Stimulated activated CD4-positive, alpha-beta T cell treated with anti-CD3 and anti-CD28 coated beads, Interleukin-15, amount 100 ng/mL, for 1 hour (primary cell): Measurements from ENCODE around the gene HLF.

Experiments
- DNase-seq, 2 donors: peaks; one replicate each; pipeline ENCODE4 v3.0.0-alpha.2; 2020; ENCODE audit warnings: low read depth in 1 of 2, low spot score in 1 of 2

The HLF gene

DNA sequence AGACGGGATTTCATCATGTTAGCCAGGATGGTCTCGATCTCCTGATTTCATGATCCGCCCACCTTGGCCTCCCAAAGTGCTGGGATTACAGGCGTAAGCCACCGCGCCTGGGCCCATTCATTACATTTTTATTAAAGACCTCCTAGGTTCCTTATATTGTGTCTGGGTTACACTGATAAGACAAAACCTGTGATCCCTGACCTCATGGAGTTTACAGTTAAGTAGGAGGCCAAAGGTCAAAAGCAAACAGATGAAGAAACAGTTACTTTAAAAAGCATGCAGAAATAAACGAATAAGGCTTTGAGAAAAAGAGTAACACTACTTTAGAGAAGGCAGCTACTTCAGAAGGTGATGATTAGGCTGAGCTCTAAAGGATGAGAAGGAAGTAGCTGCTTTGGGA, 14.9 kb upstream of the HLF start:
- DNase-seq = no peak

DNA sequence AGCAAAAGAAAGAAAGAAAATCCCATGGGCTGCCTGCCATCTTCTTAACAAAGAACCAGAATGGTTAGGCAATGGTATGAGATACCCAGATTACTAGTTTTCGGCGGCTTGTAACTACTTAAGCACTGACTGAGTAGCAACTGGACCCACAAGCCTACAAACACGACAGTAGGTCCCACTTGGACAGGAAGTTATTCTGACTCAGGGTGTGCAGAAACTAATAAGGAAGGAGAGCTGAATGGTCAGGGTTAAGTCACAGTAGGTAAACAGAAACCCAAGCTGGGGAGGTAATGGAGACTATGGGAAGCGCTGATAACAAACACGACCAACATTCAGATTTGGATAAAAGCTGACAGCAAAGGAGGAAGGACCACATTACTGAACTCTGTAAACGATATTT, 10.4 kb upstream of the HLF start:
- no peak for DNase-seq

- DNase-seq = no peak
Measured at GRCh38 chr17:55258578-55259135, 6.1 kb upstream of the HLF start.

- no peak for DNase-seq
Measured at GRCh38 chr17:55259684-55260111, 5.1 kb upstream of the HLF start.

- DNase-seq = no peak
Measured at GRCh38 chr17:55261311-55261710, 3.4 kb upstream of the HLF start.

- DNase-seq = no peak
Measured at GRCh38 chr17:55263569-55264277, 1.0 kb upstream of the HLF start.

DNA sequence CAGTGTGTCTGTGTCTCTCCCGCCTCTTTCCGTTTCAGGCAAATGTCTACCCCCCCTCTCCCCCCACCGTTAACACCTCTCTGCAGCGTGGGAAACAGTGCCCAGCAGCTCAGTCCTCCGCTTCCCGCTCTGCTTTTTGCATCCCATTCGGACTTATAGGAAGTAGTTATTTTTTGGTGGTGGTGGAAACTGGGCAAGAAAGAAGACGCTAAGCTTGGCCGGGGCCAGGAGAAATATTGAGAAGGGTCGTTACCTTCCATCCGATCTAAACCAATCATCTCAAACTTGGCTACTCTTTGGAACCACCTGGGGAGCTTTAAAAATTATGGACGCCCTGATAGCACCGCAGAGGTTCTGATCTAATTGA, 499 bp upstream of the HLF start:
- DNase-seq = no peak

DNA sequence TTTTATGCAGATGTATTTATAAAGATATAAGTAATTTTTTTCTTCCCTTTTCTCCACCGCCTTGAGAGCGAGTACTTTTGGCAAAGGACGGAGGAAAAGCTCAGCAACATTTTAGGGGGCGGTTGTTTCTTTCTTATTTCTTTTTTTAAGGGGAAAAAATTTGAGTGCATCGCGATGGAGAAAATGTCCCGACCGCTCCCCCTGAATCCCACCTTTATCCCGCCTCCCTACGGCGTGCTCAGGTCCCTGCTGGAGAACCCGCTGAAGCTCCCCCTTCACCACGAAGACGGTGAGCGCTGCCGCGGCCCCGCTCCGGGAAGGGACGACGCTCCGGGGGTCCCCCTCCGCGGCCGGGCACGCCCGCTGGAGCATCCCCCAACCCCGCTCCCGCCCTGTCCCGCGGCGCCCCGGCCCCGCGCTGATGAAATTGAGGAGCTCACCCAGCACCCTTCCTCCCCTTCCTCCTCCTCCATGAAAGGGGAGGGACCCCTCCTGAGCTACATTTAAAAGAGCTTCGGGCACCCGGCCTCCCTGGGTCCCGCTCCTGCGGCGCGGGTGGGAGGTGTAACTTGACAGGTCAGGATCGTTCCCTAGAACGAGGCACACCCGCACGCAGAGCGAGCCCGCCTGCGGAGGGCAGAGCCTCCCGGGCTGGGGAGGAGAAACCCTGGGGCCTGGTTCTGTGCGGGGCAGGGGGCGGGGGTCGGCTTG, 706 bp downstream of the HLF start:
- DNase-seq = no peak

DNA sequence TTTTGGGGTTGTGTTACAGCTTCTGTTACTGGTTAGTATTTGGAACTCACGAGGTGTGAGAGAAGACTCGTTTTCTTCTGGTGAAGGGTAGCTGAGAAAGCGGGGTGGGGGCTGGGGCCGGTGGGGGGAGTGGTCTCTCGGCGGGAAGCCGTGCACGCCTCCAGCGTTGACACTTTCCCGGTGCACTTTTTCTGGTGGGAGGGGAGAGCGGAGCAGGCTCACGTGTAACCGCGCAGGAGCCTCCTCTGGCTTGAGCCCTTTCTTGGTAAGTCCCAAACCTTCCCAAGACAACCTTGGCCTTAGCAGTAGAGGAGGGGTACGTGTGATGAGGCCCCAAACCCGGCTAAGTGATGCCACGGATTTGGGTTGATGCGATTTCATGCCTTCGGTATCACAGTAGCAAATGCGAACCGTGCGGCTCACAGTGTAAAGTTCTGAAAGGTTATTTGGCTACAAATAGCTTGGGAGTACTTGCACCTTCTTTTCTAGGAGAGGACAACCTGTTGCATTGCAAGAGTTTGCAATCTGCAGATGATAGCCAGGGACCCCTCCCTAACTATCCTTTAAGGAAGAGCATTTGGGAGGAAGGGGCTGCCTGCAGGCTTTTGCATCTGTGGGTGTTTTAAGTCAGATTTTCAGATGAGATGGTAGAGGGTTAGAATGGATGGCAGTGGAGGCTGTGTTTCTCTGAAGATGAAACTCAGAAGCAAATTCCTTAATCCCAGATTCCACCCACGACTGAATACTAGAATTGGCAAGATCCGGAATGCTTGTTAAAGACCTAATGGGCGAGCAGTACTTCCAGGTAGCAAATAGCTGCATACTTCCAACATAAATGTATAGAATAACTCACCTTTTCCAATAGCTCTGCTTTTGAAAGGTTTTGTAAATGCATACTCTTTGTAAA, 1.5 kb downstream of the HLF start:
- DNase-seq = no peak

DNA sequence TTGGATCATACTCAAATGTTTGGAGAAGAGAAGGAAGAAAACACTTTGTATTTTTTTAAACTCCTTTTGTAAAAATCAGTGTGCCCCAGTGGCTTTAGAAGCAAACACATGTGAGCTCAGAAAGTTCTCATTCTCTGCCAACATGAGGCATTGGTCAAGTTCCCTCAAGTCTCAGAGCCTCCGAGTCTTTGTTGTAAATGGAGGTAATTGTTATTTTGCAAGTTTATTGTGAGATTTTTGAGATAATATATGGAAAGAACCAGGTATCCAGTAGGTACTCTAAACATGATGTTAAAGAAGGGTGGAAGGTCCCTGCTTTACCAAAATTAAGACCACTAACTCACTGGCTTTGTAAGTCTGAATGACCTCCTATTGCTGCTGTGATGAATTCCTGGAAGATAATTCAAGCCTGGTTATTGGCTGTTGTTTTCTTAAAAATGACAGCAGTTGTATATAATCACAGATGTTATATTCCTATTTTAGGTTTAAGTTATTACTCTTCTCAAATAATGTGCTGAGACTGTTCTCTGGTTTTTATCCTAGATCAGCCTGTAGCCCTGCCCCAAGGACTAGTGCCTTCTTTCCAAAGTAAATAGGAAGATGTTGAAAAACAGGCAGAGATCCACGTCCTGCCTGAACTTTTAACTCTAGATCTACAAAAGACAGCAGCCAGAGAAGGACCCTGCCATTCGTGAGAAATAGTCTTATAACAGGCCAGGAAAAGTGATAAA, 2.4 kb downstream of the HLF start:
- no peak for DNase-seq

DNA sequence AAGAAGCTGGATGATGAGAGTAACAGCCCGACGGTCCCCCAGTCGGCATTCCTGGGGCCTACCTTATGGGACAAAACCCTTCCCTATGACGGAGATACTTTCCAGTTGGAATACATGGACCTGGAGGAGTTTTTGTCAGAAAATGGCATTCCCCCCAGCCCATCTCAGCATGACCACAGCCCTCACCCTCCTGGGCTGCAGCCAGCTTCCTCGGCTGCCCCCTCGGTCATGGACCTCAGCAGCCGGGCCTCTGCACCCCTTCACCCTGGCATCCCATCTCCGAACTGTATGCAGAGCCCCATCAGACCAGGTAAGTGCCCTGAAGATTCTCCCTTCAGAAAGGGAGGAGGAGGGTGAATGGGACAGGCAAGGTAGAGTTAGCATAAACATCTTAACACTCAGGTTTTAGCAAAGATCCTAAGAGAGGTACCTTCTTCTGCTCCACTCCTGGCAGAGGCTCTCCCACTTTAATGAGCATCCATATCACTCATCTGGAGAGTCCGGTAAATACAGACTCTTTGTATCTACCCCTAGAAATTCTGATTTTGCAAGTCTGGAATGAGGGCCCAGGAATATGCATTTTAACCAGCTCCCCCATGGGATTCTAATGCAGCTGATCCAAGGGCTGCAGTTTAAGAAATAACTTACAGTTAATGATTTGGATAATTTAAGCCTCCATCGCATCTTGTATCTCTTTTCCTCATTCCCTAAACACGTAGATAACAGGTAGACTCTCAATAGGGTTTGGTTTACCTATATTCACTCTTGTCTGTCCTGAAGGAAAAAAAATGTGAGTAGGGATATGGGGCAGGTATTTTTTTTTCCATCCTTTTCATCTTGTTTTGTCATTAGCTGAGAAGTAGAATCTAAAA, 3.3 kb downstream of the HLF start:
- DNase-seq = no peak

- DNase-seq = no peak
Measured at GRCh38 chr17:55268649-55269480, 4.1 kb downstream of the HLF start.

DNA sequence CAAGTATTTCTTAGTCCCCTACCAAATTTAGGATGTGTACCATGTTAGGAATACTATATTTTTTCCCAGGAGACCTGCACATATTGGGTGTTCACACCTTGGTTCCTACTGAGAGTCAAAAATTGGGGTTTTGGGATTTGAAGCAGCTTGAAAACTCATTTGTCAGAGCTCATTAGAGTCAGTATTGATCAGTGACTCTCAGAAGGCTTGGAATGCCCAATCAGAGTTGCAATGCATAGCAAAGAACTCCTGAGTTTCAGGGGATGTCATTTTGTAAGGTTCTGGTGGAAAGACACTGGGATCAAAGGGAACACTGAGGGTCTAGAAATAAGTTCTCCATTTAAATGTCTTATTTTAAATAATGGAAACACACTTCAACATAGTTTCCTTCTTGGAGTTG, 5.1 kb downstream of the HLF start:
- no peak for DNase-seq

DNA sequence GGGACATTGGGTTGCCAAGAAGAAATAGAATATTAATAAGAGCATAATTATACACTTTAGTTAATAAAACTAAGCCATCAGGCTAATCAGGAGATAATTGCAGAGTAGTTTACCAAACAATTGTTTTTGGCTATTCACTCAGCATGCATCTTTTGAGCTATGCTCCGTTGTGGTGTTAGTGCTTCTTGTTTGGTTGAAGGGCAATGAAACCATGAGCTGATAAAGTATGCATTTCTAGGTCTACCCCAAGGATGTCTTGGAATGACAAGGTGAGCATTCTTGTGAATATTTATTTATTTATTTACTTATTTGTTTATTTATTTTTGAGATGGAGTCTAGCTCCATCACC, 6.4 kb downstream of the HLF start:
- DNase-seq = no peak

DNA sequence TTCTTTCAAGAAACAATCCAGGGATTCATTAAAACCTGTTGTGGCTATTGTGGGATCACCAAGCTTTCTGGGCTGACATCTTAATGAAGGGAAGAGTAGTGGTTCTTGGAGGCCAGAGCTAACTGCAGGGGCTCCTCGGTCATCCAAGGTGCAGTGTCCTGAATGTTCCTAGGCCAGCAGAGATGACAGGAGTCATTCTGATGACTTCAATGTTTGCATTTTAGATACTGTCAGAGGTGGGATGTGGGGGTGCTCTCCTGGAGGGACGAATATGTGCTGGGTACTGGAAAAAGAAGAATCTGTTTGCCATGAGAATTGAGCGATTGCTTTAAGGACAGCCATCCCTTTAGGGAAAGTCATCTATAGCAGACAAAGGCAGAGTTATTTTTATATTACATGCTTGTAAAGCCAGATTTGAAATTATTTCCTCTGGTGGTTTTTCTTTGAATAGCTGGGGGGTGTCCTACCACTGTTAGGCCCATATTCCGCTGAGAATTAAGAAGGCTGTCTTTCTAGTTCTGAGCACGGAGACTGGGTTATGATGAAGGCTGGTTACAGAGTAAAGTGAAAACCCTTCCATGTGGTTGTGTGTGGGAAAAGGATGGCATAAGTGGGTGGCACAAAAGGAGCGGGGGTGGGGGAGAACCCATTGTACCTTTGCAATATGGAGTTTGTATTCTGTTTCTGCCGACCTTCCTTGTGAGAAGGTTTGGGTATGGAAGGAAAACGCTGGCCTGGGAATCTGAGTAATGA, 7.4 kb downstream of the HLF start:
- DNase-seq = no peak

DNA sequence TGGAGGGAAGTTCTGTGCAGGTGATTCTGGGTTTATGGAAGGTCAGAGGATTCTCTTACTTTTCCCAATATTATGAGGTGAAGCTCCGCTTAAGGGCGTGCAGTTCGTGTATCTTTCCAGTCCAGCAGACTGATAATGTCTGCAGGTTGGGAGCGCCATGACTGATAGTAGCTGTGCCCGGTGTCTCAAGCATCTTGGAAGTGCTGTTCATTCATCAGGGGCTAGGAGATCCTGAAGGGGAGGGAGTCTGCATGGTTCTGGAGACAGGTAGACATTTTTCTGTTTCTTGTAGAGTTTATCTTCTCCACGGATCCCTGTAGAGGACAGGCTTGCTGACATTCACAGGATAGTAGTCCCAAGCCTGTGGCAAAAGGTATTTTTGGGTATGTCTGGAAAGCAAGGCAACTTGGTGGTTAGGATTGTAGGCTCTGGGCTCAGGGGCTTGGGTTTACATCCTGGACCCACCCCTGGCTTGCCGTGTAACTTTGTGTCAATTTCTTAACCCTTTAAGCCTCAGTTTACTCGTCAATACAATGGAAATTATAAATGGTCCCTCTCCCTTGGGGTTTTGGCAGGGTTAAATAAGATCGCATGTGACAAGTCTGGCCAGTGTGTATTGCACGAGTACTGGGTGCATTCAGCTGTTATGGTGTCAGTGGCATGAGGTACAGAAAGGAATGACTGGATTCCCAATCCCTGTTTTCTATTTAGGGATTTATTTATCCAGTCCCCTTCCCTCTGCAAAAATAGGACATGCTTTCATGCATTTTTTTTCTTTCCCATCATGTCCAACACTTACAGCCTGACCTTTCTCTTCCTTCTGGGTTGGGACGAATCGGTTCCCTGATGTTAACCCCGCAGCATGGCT, 8.2 kb downstream of the HLF start:
- no peak for DNase-seq

GRCh38 chr17:55273579-55274354, 9.0 kb downstream of the HLF start:
- no peak for DNase-seq
